ENCODE results near the gene POLR1A.

DNA sequence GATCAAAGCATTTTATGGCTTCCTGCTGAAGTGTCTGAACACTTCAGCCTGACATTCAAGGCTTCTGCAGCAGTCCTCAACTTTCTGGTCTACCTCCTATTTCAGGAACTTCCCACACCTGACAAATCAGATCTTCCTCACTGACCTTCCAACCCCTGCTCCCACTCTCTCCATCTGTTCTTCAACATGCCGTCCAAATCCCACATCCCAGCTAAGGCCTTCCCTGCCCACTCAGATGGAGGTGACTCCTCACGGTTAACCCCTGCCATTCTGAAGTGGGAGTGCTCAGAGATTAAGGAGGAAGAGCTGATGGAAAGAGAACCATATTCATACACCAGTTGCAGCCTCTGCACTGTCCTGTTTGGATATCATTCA, 104.8 kb downstream of the POLR1A start:
- TF ChIP-seq, protein P1, sequence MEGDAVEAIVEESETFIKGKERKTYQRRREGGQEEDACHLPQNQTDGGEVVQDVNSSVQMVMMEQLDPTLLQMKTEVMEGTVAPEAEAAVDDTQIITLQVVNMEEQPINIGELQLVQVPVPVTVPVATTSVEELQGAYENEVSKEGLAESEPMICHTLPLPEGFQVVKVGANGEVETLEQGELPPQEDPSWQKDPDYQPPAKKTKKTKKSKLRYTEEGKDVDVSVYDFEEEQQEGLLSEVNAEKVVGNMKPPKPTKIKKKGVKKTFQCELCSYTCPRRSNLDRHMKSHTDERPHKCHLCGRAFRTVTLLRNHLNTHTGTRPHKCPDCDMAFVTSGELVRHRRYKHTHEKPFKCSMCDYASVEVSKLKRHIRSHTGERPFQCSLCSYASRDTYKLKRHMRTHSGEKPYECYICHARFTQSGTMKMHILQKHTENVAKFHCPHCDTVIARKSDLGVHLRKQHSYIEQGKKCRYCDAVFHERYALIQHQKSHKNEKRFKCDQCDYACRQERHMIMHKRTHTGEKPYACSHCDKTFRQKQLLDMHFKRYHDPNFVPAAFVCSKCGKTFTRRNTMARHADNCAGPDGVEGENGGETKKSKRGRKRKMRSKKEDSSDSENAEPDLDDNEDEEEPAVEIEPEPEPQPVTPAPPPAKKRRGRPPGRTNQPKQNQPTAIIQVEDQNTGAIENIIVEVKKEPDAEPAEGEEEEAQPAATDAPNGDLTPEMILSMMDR (IDR thresholded peaks at IDR 0.05; ENCODE audit: borderline replicate concordance, extremely low read depth, low read length, poor library complexity, severe bottlenecking) = no peak
- TF ChIP-seq EZH2 (IDR thresholded peaks at IDR 0.05; ENCODE audit: borderline replicate concordance, low read depth, low read length, severe bottlenecking) = no peak

Measured in DND-41 (cell line).